ENCODE measurements around the gene PSMC6. TPM values are rescaled to one million over a fixed set of nuclear protein-coding genes. Genes with fewer than 3 reads are reported as not detected.

Gene PSMC6
- total and polyA plus RNA-seq, 2 of the 13 experiments (the other 11 are each of a cell fraction or from before 2014, with no cell fraction given): 90.0 to 210 TPM

- TF ChIP-seq, protein P1, sequence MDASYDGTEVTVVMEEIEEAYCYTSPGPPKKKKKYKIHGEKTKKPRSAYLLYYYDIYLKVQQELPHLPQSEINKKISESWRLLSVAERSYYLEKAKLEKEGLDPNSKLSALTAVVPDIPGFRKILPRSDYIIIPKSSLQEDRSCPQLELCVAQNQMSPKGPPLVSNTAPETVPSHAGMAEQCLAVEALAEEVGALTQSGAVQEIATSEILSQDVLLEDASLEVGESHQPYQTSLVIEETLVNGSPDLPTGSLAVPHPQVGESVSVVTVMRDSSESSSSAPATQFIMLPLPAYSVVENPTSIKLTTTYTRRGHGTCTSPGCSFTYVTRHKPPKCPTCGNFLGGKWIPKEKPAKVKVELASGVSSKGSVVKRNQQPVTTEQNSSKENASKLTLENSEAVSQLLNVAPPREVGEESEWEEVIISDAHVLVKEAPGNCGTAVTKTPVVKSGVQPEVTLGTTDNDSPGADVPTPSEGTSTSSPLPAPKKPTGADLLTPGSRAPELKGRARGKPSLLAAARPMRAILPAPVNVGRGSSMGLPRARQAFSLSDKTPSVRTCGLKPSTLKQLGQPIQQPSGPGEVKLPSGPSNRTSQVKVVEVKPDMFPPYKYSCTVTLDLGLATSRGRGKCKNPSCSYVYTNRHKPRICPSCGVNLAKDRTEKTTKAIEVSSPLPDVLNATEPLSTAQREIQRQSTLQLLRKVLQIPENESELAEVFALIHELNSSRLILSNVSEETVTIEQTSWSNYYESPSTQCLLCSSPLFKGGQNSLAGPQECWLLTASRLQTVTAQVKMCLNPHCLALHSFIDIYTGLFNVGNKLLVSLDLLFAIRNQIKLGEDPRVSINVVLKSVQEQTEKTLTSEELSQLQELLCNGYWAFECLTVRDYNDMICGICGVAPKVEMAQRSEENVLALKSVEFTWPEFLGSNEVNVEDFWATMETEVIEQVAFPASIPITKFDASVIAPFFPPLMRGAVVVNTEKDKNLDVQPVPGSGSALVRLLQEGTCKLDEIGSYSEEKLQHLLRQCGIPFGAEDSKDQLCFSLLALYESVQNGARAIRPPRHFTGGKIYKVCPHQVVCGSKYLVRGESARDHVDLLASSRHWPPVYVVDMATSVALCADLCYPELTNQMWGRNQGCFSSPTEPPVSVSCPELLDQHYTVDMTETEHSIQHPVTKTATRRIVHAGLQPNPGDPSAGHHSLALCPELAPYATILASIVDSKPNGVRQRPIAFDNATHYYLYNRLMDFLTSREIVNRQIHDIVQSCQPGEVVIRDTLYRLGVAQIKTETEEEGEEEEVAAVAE (CRISPR knock-in tag; IDR thresholded peaks at IDR 0.05; ENCODE audit: borderline replicate concordance): no peak
- TF ChIP-seq ZNF841 (CRISPR knock-in tag; IDR thresholded peaks at IDR 0.05; ENCODE audit: borderline replicate concordance): 0 out of 2 replicates have a peak, but pooled peaks have one; percentile 14
- TF ChIP-seq ZNF333 (CRISPR knock-in tag; IDR thresholded peaks at IDR 0.05; ENCODE audit: borderline replicate concordance): no peak
- TF ChIP-seq POLR2AphosphoS2 (IDR thresholded peaks at IDR 0.05; ENCODE audit: low read depth, low read length): no peak
- TF ChIP-seq, protein P2, sequence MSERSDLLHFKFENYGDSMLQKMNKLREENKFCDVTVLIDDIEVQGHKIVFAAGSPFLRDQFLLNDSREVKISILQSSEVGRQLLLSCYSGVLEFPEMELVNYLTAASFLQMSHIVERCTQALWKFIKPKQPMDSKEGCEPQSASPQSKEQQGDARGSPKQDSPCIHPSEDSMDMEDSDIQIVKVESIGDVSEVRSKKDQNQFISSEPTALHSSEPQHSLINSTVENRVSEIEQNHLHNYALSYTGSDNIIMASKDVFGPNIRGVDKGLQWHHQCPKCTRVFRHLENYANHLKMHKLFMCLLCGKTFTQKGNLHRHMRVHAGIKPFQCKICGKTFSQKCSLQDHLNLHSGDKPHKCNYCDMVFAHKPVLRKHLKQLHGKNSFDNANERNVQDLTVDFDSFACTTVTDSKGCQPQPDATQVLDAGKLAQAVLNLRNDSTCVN (CRISPR knock-in tag; IDR thresholded peaks at IDR 0.05; ENCODE audit: borderline replicate concordance): no peak
- no peak for TF ChIP-seq RFX3 (CRISPR knock-in tag; IDR thresholded peaks at IDR 0.05)
- TF ChIP-seq ZNF781 (CRISPR knock-in tag; IDR thresholded peaks at IDR 0.05; ENCODE audit: borderline replicate concordance, not compliant biosample characterization): no peak
- no peak for TF ChIP-seq ZZZ3 (CRISPR knock-in tag; IDR thresholded peaks at IDR 0.05; ENCODE audit: borderline replicate concordance)
- TF ChIP-seq ZNF136 (CRISPR knock-in tag; IDR thresholded peaks at IDR 0.05; ENCODE audit: low read depth): no peak
- TF ChIP-seq SP1 (IDR thresholded peaks at IDR 0.05): no peak
- TF ChIP-seq SP1 (CRISPR knock-in tag; IDR thresholded peaks at IDR 0.05): no peak
- no peak for TF ChIP-seq ADNP (CRISPR knock-in tag; IDR thresholded peaks at IDR 0.05)
- 0 out of 2 replicates have a peak, but pooled peaks have one; percentile 16 for TF ChIP-seq ZNF451 (CRISPR knock-in tag; IDR thresholded peaks at IDR 0.05)
- TF ChIP-seq PITX1 (CRISPR knock-in tag; IDR thresholded peaks at IDR 0.05): peak; percentile 38; the same call in 1 of the 2 replicates
- no peak for TF ChIP-seq ZNF17 (CRISPR knock-in tag; IDR thresholded peaks at IDR 0.05)
- TF ChIP-seq ZC3H13 (CRISPR knock-in tag; IDR thresholded peaks at IDR 0.05): no peak
- no peak for TF ChIP-seq SRF (IDR thresholded peaks at IDR 0.05; ENCODE audit: low read depth, low read length)
- no peak; the same call in none of the 2 replicates for TF ChIP-seq MYC (CRISPR knock-in tag; IDR thresholded peaks at IDR 0.05; ENCODE audit: borderline replicate concordance)
- TF ChIP-seq PHF20 (CRISPR knock-in tag; IDR thresholded peaks at IDR 0.05): no peak
- TF ChIP-seq REST (IDR thresholded peaks at IDR 0.05; ENCODE audit: borderline replicate concordance in 1 of 2, low read depth in 1 of 2, low read length in 2 of 2): no peak
- TF ChIP-seq TSC22D2 (CRISPR knock-in tag; IDR thresholded peaks at IDR 0.05; ENCODE audit: borderline replicate concordance): no peak
These were observed 12.1 kb upstream of the PSMC6 start (continued) for GRCh38 chr14:52694761-52695480.

All from HepG2 (cell line).